ENCODE measurements around the gene TNRC6C. TPM values are rescaled to one million over a fixed set of nuclear protein-coding genes. Genes with fewer than 3 reads are reported as not detected.

The TNRC6C gene
- total and polyA plus RNA-seq, 12 donors: 2.2 to 31.4 (median 24.2) TPM

DNA sequence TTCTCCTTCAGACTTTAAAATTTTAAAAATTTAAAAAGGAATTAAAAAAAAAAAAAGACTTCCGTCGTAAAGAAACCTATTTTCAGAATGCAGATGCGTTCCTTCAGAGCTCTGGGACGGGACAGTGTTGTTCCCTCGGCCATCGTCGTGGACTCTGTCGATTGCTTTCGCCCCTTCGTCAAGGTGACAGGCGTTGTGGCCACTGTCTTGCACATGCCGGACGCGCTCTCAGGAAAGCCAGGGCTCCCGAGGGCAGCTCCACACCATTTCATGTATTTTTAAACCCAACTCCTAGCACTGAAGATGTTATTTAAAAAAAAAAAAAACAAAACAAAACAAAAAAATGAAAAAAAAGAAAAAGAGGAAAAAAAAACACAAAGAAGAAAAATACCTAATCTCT is 147.7 kb downstream of the TNRC6C start:
- TF ChIP-seq, protein P1, sequence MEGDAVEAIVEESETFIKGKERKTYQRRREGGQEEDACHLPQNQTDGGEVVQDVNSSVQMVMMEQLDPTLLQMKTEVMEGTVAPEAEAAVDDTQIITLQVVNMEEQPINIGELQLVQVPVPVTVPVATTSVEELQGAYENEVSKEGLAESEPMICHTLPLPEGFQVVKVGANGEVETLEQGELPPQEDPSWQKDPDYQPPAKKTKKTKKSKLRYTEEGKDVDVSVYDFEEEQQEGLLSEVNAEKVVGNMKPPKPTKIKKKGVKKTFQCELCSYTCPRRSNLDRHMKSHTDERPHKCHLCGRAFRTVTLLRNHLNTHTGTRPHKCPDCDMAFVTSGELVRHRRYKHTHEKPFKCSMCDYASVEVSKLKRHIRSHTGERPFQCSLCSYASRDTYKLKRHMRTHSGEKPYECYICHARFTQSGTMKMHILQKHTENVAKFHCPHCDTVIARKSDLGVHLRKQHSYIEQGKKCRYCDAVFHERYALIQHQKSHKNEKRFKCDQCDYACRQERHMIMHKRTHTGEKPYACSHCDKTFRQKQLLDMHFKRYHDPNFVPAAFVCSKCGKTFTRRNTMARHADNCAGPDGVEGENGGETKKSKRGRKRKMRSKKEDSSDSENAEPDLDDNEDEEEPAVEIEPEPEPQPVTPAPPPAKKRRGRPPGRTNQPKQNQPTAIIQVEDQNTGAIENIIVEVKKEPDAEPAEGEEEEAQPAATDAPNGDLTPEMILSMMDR (IDR thresholded peaks at IDR 0.05): no peak
- WGBS, 2 donors: 70 to 83% methylated on average over 15 of the region's 15 CpGs

GRCh38 chr17:78107457-78107856 is 149.0 kb downstream of the TNRC6C start:
- H3K9me3 ChIP-seq: no peaks in the 10 kb centered on the region
- peak overlapping the region in 1 of 10 donors; percentile 9 for H3K27ac ChIP-seq
- TF ChIP-seq, protein P1 (IDR thresholded peaks at IDR 0.05): no peak
- H3K27me3 ChIP-seq: no peaks in the 10 kb centered on the region
- DNase-seq: no peak
- H3K36me3 ChIP-seq: peaks cover 0 to 98% (median 33%) of the 10 kb centered on the region in 9 donors
- intact Hi-C loops (cut with DNase I): loop anchor here in 1 of 10 donors (2.0 kb wide), 1 partner anchor 19 kb away; no protein-coding TSS in a partner anchor
- 83 to 84% methylated on average over 10 of the region's 10 CpGs for WGBS, 2 donors
- no peak overlapping the region for H3K4me3 ChIP-seq
- peaks cover 3 to 44% (median 13%) of the 10 kb centered on the region in 9 donors for H3K4me1 ChIP-seq
- no peak for ATAC-seq

More for the DNA sequence above, 147.7 kb downstream of the TNRC6C start:
- Histone ChIP-seq H3K4me1 (peaks cover 0 to 32% (median 10%) of the 10 kb centered on the region in 9 donors), H3K9me3 (no peaks in the 10 kb centered on the region), H3K4me3 (no peak overlapping the region), H3K27ac (no peak overlapping the region), H3K36me3 (peaks cover 0 to 100% (median 39%) of the 10 kb centered on the region in 9 donors), H3K27me3 (no peaks in the 10 kb centered on the region)
- ATAC-seq (no peak), DNase-seq (no peak)
- intact Hi-C loops (cut with DNase I): loop anchor here in 1 of 10 donors (2.0 kb wide), 1 partner anchor 21 kb away; no protein-coding TSS in a partner anchor

GRCh38 chr17:78107976-78108725 is 149.6 kb downstream of the TNRC6C start:
- H3K4me3 ChIP-seq: no peak overlapping the region
- intact Hi-C loops (cut with DNase I): loop anchor here in 1 of 10 donors (2.0 kb wide), 1 partner anchor 19 kb away; no protein-coding TSS in a partner anchor
- H3K27me3 ChIP-seq: no peaks in the 10 kb centered on the region
- peaks cover 10 to 51% (median 20%) of the 10 kb centered on the region in 9 donors for H3K4me1 ChIP-seq
- H3K27ac ChIP-seq: peak overlapping the region in 4 of 10 donors; percentile 1 to 43 (median 16)
- WGBS, 2 donors: 90 to 94% methylated on average over 21 of the region's 21 CpGs
- DNase-seq (no peak), ATAC-seq (no peak)
- TF ChIP-seq, protein P1 (IDR thresholded peaks at IDR 0.05): no peak
- H3K36me3 ChIP-seq: peaks cover 0 to 97% (median 26%) of the 10 kb centered on the region in 9 donors
- H3K9me3 ChIP-seq: no peaks in the 10 kb centered on the region

- peaks cover 0 to 93% (median 18%) of the 10 kb centered on the region in 9 donors for H3K36me3 ChIP-seq
- peak overlapping the region in 4 of 10 donors; percentile 1 to 43 (median 16) for H3K27ac ChIP-seq
- H3K4me3 ChIP-seq: no peak overlapping the region
- no peaks in the 10 kb centered on the region for H3K27me3 ChIP-seq
- TF ChIP-seq, protein P1 (IDR thresholded peaks at IDR 0.05): no peak
- whole genome bisulfite sequencing, 2 donors: 55 to 68% methylated on average over 18 of the region's 18 CpGs
- intact Hi-C loops (cut with DNase I): no loop called here
- peaks cover 12 to 57% (median 22%) of the 10 kb centered on the region in 9 donors for H3K4me1 ChIP-seq
- H3K9me3 ChIP-seq: no peaks in the 10 kb centered on the region
- DNase-seq: no peak
- ATAC-seq: peak in 3 of 8 donors; percentile 6 to 48 (median 22)
Observed at GRCh38 chr17:78108726-78109488, 150.4 kb downstream of the TNRC6C start.

Measured in heart right ventricle (tissue), 16 donors.